ENCODE measurements around the gene CLUH.

Gene CLUH

DNA sequence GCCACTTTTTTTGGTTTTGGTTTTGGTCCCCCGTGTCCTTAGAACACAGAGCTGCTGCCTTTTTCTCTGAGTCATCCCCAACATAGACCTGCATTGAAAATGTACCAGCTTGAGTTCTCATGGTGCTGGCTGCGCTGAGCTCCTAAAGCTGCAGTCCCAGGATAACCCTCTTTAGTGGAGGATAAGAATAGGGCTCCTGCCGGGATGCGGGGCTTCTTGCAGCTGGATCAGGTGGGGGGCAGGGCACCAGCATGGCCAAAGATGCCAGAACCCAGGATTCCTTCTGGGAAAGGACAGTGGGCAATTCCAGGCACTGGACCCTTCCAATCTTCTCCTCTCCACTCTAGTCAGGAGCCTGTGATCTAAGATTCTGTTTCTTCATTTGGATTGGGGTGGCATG is 8.3 kb upstream of the CLUH start:
- no peak for DNase-seq

DNA sequence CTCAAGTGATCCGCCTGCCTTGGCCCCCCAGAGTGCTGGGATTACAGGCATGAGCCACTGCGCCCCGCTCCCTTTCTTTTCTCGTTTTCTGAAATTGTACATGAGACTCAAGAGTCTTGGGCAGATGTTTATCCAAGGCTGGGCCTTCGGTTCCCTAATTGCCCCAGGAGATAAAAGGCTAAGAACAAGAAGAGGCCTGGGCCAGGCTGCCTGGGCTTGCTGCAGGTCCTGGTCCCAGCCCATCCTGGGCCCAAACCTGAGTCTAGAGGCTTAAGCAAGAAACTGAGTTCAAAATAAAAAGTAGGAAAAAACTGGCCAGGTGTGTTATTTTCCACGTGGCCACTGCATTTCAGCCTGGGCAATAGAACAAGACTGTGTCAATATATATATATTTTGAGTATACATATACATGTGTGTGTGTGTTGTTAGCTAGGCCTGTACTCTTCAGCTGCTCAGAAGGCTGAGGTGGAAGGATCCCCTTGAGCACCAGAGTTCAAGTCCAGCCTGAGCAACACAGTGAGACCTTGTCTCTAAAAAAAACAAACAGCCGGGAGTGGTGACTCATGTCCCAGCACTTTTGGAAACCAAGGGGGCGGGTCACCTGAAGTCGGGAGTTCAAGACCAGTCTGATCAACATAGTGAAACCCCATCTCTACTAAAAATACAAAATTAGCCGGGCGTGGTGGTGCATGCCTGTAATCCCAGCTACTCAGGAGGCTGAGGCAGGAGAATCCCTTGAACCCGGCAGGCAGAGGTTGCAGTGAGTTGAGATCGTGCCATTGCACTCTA is 6.8 kb upstream of the CLUH start:
- no peak for DNase-seq

GRCh38 chr17:2716649-2717048 is 5.1 kb upstream of the CLUH start:
- DNase-seq = no peak

GRCh38 chr17:2713881-2714280 is 2.3 kb upstream of the CLUH start:
- no peak for DNase-seq

GRCh38 chr17:2712300-2713043 is 908 bp upstream of the CLUH start:
- no peak for DNase-seq

GRCh38 chr17:2710803-2711607 is 559 bp downstream of the CLUH start:
- DNase-seq = peak; percentile 33

GRCh38 chr17:2710071-2710802 is 1.3 kb downstream of the CLUH start:
- DNase-seq = no peak

GRCh38 chr17:2709183-2709661 is 2.3 kb downstream of the CLUH start:
- DNase-seq = no peak

- DNase-seq = no peak
Observed at GRCh38 chr17:2708585-2709182, 2.9 kb downstream of the CLUH start.

- no peak for DNase-seq
Observed at GRCh38 chr17:2707721-2708584, 3.6 kb downstream of the CLUH start.

DNA sequence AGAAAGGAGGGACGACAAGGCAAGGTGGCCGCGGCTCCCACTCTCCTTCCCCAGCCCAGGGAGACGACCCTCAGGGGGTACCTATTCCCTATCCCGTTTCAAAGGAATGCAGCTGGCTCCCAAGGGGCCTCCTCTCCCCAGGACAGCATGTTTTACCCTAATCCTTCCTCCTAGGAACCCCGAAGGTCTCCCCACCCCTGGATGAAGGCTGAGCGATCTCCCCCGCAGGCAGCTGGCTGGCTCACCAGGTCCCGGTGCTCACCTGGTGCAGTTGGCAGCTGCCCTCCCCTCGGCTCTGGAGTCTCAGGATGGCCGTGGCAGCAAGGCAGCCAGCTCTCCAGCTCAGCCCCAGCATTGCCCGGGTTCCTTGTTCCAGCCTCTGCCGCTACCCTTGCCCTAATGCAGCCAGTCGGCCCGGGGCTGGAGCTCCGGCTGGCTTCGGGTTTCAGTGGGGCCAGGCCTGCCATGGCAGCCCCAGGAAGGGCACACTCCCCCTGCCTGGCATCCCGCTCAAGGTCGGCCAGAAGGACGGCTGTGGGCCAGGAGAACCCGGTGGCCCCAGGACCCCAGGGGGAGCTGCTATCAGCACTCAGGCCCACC is 4.6 kb downstream of the CLUH start:
- DNase-seq = no peak

GRCh38 chr17:2705888-2706795 is 5.4 kb downstream of the CLUH start:
- DNase-seq = no peak

GRCh38 chr17:2705263-2705662 is 6.3 kb downstream of the CLUH start:
- DNase-seq = no peak

DNA sequence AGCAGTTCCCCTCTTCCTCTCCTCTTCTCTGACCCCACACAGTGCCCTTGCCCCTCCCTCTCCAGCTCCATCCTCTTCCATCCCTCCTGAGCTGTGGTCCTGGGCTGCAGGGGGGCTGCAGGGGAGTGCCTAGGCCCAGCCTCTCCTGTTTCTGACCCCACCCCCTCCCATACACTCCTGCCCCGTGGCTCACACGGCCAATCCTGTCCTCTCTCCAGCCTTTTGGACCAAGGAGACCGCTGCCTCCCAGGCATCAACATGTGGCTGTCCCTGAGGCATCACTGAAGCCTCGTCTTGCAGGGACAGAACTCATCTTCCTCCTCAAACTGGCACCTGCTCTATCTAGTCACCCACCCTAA is 6.7 kb downstream of the CLUH start:
- DNase-seq = no peak

DNA sequence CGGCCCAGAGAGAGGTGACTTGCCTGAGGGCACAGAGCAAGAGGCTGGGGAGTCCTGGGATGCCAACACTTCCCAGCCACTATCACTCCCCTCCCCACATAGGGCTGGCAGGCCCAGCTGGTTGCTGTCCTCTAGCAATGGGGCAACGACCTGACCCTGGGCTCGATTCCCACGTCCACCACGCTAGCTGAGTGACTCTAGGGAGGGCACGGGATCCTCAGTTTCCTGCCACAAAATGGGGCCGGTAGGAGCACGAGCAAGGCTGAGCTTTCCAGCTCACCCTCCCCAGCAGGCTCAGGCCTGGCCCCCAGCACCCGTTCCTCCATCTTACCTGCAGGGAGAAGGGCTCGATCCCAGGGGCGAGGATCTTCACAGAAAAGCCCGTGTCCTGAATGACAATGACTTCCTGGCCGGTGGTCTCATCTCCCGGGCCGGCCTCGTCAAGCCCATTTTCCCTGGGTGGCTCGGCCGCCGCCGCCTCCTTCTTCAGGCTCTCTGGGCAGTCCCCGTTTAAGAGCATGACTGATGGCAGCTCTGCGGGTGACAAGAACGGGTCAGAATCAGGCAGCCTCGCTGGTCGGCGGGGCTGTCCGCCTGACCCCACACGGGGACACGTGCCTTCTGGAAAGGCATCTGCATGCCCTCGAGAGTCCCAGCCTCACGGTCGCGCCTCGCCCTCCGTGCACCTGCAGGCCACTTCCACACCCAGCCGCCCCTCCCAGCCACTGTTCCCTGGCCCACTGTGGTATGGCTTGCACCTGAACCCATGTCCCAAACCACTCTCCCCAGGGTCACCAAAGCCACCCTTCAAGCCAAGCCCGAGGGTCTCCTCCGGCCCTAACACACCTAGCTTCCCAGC is 7.3 kb downstream of the CLUH start:
- no peak for DNase-seq

DNA sequence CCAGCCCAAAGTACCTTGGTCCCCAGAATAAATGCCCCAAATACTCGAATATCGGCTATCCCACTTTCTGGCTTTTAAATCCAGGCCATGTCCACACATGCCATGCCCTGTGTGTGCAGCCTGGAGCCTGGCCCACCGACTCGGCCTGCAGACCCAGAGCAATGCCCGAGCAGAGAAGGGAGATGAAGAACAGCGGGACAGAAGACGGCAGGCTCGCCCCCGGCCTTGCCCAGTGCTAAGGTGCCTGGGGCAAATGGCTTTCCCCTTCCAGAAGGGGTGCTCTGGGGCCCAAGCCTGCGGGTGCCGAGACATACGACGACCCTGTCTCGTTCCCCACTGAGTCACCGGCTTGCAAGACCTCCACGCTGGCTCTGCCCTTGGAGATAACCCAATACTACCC is 8.0 kb downstream of the CLUH start:
- no peak for DNase-seq

DNA sequence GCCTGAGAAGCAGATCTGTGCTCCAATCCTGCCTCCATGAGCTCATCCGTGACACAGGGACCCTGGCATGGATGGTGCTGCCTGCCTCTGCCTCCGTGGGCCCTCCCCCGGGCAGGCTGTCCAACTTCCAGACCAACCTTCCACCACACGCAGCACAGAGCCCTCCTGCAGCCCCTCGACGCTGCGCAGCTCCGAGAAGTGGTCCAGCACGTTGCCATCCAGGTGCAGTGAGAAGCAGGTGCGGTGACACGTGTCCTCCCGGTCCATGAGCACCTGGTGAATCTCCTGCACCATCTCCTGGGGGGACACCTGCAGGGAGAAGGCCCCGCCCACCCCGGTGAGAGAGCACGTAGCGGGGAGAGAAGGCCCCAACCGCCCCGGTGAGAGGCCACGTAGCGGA is 8.4 kb downstream of the CLUH start:
- DNase-seq = no peak

GRCh38 chr17:2701996-2702741 is 9.4 kb downstream of the CLUH start:
- DNase-seq = no peak
